ENCODE data around the gene PROC.

Gene PROC

DNA sequence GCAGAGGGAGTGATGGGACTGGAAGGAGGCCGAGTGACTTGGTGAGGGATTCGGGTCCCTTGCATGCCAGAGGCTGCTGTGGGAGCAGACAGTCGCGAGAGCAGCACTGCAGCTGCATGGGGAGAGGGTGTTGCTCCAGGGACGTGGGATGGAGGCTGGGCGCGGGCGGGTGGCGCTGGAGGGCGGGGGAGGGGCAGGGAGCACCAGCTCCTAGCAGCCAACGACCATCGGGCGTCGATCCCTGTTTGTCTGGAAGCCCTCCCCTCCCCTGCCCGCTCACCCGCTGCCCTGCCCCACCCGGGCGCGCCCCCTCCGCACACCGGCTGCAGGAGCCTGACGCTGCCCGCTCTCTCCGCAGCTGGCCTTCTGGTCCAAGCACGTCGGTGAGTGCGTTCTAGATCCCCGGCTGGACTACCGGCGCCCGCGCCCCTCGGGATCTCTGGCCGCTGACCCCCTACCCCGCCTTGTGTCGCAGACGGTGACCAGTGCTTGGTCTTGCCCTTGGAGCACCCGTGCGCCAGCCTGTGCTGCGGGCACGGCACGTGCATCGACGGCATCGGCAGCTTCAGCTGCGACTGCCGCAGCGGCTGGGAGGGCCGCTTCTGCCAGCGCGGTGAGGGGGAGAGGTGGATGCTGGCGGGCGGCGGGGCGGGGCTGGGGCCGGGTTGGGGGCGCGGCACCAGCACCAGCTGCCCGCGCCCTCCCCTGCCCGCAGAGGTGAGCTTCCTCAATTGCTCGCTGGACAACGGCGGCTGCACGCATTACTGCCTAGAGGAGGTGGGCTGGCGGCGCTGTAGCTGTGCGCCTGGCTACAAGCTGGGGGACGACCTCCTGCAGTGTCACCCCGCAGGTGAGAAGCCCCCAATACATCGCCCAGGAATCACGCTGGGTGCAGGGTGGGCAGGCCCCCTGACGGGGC lies 4.6 kb downstream of the PROC start:
- DNase-seq: peak; percentile 73

GRCh38 chr2:127423478-127423843 lies 5.2 kb downstream of the PROC start:
- peak overlapping the region; percentile 45; the same call in 1 of the 2 replicates for H2AFZ ChIP-seq (ENCODE audit: low read depth, low read length)
- H3K79me2 ChIP-seq (ENCODE audit: insufficient read depth, low read length): no peaks in the 10 kb centered on the region
- ATAC-seq (ENCODE audit: insufficient read depth, low read depth): no peak
- H3K27me3 ChIP-seq (ENCODE audit: insufficient read depth, low read length, poor library complexity): peaks cover 15% of the 10 kb centered on the region
- H3K36me3 ChIP-seq (ENCODE audit: insufficient read depth, low read length): no peaks in the 10 kb centered on the region
- peaks cover 16% of the 10 kb centered on the region for H3K4me1 ChIP-seq (ENCODE audit: insufficient read depth, low read length)
- H3K27ac ChIP-seq (ENCODE audit: low read length): no peak overlapping the region
- no peak for TF ChIP-seq EZH2 (IDR thresholded peaks at IDR 0.05; ENCODE audit: borderline replicate concordance, low read depth, low read length, severe bottlenecking)
- TF ChIP-seq, protein P1, sequence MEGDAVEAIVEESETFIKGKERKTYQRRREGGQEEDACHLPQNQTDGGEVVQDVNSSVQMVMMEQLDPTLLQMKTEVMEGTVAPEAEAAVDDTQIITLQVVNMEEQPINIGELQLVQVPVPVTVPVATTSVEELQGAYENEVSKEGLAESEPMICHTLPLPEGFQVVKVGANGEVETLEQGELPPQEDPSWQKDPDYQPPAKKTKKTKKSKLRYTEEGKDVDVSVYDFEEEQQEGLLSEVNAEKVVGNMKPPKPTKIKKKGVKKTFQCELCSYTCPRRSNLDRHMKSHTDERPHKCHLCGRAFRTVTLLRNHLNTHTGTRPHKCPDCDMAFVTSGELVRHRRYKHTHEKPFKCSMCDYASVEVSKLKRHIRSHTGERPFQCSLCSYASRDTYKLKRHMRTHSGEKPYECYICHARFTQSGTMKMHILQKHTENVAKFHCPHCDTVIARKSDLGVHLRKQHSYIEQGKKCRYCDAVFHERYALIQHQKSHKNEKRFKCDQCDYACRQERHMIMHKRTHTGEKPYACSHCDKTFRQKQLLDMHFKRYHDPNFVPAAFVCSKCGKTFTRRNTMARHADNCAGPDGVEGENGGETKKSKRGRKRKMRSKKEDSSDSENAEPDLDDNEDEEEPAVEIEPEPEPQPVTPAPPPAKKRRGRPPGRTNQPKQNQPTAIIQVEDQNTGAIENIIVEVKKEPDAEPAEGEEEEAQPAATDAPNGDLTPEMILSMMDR (IDR thresholded peaks at IDR 0.05; ENCODE audit: borderline replicate concordance, extremely low read depth, low read length, poor library complexity, severe bottlenecking): no peak
- H3K4me3 ChIP-seq (ENCODE audit: low read depth in 1 of 2, low read length in 2 of 2): peak overlapping the region in 1 of 2 experiments; percentile 47; a peak in 2 of 4 replicates
- H3K9me3 ChIP-seq (ENCODE audit: insufficient read depth, low read length, severe bottlenecking): no peaks in the 10 kb centered on the region
- H3K9ac ChIP-seq (ENCODE audit: low read depth, low read length): peak overlapping the region; percentile 35; the same call in 1 of the 2 replicates
- DNase-seq: no peak
- no peaks in the 10 kb centered on the region for H4K20me1 ChIP-seq (ENCODE audit: insufficient read depth, low read length)
- peak overlapping the region; percentile 70 for H3K4me2 ChIP-seq (ENCODE audit: insufficient read depth, low read length)

More for the DNA sequence above, 4.6 kb downstream of the PROC start:
- Histone ChIP-seq H3K79me2 (ENCODE audit: insufficient read depth, low read length) (no peaks in the 10 kb centered on the region), H3K9ac (ENCODE audit: low read depth, low read length) (peak overlapping the region; percentile 35; the same call in 1 of the 2 replicates), H3K36me3 (ENCODE audit: insufficient read depth, low read length) (no peaks in the 10 kb centered on the region), H3K4me1 (ENCODE audit: insufficient read depth, low read length) (peaks cover 23% of the 10 kb centered on the region), H3K4me3 (ENCODE audit: low read depth in 1 of 2, low read length in 2 of 2) (peak overlapping the region in 1 of 2 experiments; percentile 51; a peak in 2 of 4 replicates), H3K27ac (ENCODE audit: low read length) (no peak overlapping the region), H3K9me3 (ENCODE audit: insufficient read depth, low read length, severe bottlenecking) (no peaks in the 10 kb centered on the region), H2AFZ (ENCODE audit: low read depth, low read length) (peak overlapping the region; percentile 45), H3K27me3 (ENCODE audit: insufficient read depth, low read length, poor library complexity) (peaks cover 15% of the 10 kb centered on the region), H3K4me2 (ENCODE audit: insufficient read depth, low read length) (peak overlapping the region; percentile 70), H4K20me1 (ENCODE audit: insufficient read depth, low read length) (no peaks in the 10 kb centered on the region)
- peak; percentile 48 for TF ChIP-seq EZH2 (IDR thresholded peaks at IDR 0.05; ENCODE audit: borderline replicate concordance, low read depth, low read length, severe bottlenecking)
- TF ChIP-seq, protein P1 (IDR thresholded peaks at IDR 0.05; ENCODE audit: borderline replicate concordance, extremely low read depth, low read length, poor library complexity, severe bottlenecking): peak; percentile 15
- ATAC-seq (ENCODE audit: insufficient read depth, low read depth): peak; percentile 90

DNA sequence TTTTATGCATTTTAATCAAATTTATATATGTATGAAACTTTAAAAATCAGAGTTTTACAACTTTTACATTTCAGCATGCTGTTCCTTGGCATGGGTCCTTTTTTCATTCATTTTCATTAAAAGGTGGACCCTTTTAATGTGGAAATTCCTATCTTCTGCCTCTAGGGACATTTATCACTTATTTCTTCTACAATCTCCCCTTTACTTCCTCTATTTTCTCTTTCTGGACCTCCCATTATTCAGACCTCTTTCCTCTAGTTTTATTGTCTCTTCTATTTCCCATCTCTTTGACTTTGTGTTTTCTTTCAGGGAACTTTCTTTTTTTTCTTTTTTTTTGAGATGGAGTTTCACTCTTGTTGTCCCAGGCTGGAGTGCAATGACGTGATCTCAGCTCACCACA lies 5.7 kb downstream of the PROC start:
- Histone ChIP-seq H3K36me3 (ENCODE audit: insufficient read depth, low read length) (no peaks in the 10 kb centered on the region), H3K4me1 (ENCODE audit: insufficient read depth, low read length) (peaks cover 16% of the 10 kb centered on the region), H3K9ac (ENCODE audit: low read depth, low read length) (no peak overlapping the region), H3K9me3 (ENCODE audit: insufficient read depth, low read length, severe bottlenecking) (no peaks in the 10 kb centered on the region), H3K27me3 (ENCODE audit: insufficient read depth, low read length, poor library complexity) (peaks cover 15% of the 10 kb centered on the region), H3K4me2 (ENCODE audit: insufficient read depth, low read length) (peak overlapping the region; percentile 70), H3K27ac (ENCODE audit: low read length) (no peak overlapping the region), H2AFZ (ENCODE audit: low read depth, low read length) (no peak overlapping the region), H3K4me3 (ENCODE audit: low read depth in 1 of 2, low read length in 2 of 2) (no peak overlapping the region), H4K20me1 (ENCODE audit: insufficient read depth, low read length) (no peaks in the 10 kb centered on the region), H3K79me2 (ENCODE audit: insufficient read depth, low read length) (no peaks in the 10 kb centered on the region)
- no peak for TF ChIP-seq EZH2 (IDR thresholded peaks at IDR 0.05; ENCODE audit: borderline replicate concordance, low read depth, low read length, severe bottlenecking)
- TF ChIP-seq, protein P1 (IDR thresholded peaks at IDR 0.05; ENCODE audit: borderline replicate concordance, extremely low read depth, low read length, poor library complexity, severe bottlenecking): no peak
- DNase-seq: no peak
- ATAC-seq (ENCODE audit: insufficient read depth, low read depth): no peak

Data from DND-41 (cell line).